SH-SY5Y (cell line): Measurements from ENCODE around the gene CRABP1.

Source experiments
- GATA2 ChIP-seq: IDR thresholded peaks from 2 replicates; pipeline ENCODE4 v1.6.1; 2011; ENCODE audit warnings: mild to moderate bottlenecking, low read depth, low read length
- GATA3 ChIP-seq: IDR thresholded peaks from 2 replicates; pipeline ENCODE4 v1.6.1; 2011; ENCODE audit warnings: low read depth, mild to moderate bottlenecking, low read length, moderate library complexity

GRCh38 chr15:78384651-78385050 lies 44.5 kb downstream of the CRABP1 start:
- no peak for TF ChIP-seq GATA2
- no peak for TF ChIP-seq GATA3
